Measurements from ENCODE around the gene C19orf85. TPM values are rescaled to one million over a fixed set of nuclear protein-coding genes. Genes with fewer than 3 reads are reported as not detected.

The C19orf85 gene
- total and polyA plus RNA-seq, 10 of the 15 experiments (the other 5 are each of a cell fraction or from before 2014, with no cell fraction given): not detected

DNA sequence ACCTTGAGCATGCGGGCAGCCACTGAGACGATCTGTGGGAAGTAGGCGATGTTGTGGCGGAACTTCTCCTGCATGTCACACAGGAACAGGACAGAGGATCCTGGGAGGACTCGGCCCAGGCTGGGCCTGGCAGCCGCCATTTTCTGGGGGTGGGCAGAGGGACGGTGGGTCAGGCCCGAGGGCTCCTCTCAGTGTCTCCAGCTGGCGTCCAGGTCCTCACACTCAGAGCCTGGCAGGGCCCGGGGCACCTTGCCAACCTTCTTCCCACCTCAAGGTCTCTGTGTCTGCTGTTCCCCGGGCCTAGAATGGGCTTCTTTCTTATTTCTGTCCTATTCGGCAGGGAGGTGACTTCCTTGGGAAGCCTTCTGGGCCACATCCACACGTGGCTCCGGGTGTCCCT lies 8.2 kb downstream of the C19orf85 start (continued):
- TF ChIP-seq, protein P1, sequence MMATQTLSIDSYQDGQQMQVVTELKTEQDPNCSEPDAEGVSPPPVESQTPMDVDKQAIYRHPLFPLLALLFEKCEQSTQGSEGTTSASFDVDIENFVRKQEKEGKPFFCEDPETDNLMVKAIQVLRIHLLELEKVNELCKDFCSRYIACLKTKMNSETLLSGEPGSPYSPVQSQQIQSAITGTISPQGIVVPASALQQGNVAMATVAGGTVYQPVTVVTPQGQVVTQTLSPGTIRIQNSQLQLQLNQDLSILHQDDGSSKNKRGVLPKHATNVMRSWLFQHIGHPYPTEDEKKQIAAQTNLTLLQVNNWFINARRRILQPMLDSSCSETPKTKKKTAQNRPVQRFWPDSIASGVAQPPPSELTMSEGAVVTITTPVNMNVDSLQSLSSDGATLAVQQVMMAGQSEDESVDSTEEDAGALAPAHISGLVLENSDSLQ (IDR thresholded peaks at IDR 0.05): no peak
- no peak for TF ChIP-seq CHD1 (IDR thresholded peaks at IDR 0.05; ENCODE audit: low read depth, low read length)
- TF ChIP-seq, protein P2, sequence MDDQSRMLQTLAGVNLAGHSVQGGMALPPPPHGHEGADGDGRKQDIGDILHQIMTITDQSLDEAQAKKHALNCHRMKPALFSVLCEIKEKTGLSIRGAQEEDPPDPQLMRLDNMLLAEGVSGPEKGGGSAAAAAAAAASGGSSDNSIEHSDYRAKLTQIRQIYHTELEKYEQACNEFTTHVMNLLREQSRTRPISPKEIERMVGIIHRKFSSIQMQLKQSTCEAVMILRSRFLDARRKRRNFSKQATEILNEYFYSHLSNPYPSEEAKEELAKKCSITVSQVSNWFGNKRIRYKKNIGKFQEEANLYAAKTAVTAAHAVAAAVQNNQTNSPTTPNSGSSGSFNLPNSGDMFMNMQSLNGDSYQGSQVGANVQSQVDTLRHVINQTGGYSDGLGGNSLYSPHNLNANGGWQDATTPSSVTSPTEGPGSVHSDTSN (IDR thresholded peaks at IDR 0.05; ENCODE audit: insufficient replicate concordance, low read depth, low read length): no peak
- no peak for TF ChIP-seq MYB (IDR thresholded peaks at IDR 0.05; ENCODE audit: borderline replicate concordance, low read depth, low read length)
- TF ChIP-seq, protein P3, sequence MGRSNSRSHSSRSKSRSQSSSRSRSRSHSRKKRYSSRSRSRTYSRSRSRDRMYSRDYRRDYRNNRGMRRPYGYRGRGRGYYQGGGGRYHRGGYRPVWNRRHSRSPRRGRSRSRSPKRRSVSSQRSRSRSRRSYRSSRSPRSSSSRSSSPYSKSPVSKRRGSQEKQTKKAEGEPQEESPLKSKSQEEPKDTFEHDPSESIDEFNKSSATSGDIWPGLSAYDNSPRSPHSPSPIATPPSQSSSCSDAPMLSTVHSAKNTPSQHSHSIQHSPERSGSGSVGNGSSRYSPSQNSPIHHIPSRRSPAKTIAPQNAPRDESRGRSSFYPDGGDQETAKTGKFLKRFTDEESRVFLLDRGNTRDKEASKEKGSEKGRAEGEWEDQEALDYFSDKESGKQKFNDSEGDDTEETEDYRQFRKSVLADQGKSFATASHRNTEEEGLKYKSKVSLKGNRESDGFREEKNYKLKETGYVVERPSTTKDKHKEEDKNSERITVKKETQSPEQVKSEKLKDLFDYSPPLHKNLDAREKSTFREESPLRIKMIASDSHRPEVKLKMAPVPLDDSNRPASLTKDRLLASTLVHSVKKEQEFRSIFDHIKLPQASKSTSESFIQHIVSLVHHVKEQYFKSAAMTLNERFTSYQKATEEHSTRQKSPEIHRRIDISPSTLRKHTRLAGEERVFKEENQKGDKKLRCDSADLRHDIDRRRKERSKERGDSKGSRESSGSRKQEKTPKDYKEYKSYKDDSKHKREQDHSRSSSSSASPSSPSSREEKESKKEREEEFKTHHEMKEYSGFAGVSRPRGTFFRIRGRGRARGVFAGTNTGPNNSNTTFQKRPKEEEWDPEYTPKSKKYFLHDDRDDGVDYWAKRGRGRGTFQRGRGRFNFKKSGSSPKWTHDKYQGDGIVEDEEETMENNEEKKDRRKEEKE (IDR thresholded peaks at IDR 0.05): no peak
- no peak for TF ChIP-seq EP300 (IDR thresholded peaks at IDR 0.05; ENCODE audit: borderline replicate concordance in 1 of 2, control insufficient read depth in 1 of 2, low read depth in 2 of 2, low read length in 2 of 2)

Data from GM12878 (cell line).